NCI-H2171 (cell line): ENCODE results near the gene NME9.

Experiments
- DNase-seq: peaks from one replicate; lab custom pipeline; 2025; lab: John Stamatoyannopoulos, UW

The NME9 gene

GRCh38 chr3:138332472-138333073 is 2.9 kb upstream of the NME9 start:
- DNase-seq: no peak

GRCh38 chr3:138331143-138331894 is 1.7 kb upstream of the NME9 start:
- DNase-seq: no peak

- DNase-seq: no peak
Observed at GRCh38 chr3:138329984-138330293, 288 bp upstream of the NME9 start.

DNA sequence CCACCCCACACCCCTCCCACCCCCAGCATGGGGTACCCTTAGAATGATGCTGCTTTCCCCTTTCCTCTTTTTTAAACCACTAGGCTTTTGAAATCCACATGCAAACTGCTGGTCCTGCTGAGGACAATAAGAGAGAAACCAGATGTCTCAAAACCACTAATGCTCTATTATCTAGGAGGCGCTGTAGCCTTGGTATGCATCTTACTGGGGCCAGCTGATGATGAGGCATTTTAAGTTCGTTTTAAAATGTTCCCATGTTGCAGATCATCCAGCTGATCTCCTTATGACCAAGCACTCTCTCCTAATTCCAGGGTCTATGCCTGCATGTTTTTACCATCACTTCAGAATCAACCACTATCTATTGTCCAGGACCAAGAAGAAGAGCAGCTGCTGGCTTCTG is 1.3 kb downstream of the NME9 start:
- DNase-seq: no peak

- no peak for DNase-seq
Observed at GRCh38 chr3:138327831-138328230, 1.8 kb downstream of the NME9 start.

DNA sequence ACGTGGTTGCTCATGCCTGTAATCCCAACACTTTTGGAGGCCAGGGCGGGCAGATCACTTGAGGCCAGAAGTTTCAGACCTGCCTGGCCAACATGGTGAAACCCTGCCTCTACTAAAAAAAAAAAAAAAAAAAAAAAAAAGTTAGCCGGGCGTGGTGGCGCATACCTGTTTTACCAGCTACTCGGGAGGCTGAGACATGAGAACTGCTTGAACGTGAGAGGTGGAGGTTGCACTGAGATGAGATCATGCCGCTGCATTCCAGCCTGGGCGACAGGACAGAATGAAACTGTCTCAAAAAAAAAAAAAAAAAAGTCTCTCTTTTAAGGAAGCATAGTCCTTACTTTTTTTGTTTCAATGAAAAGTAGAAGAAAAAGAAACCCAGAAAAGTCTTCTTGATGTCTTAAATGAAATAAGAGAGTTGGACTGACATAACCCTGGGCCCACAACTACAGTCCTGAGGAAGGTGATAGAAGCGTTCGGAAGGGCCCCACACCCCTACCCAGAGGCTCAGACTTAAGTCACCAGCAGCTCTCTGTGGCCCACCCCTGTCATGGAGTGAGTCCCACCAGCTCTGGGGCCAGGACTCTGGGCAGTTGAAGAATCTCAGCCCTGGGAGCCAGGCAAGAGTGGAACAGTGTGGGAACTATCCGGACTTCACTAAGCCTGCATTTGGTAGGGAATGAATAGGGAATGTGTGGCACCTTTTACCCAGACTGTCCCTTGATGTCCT is 2.6 kb downstream of the NME9 start:
- no peak for DNase-seq

GRCh38 chr3:138325990-138326389 is 3.7 kb downstream of the NME9 start:
- DNase-seq: no peak

- DNase-seq: no peak
Observed at GRCh38 chr3:138323971-138324370, 5.7 kb downstream of the NME9 start.

GRCh38 chr3:138317687-138318086 is 12.0 kb downstream of the NME9 start:
- DNase-seq: no peak

- no peak for DNase-seq
Observed at GRCh38 chr3:138314751-138315150, 14.9 kb downstream of the NME9 start.

DNA sequence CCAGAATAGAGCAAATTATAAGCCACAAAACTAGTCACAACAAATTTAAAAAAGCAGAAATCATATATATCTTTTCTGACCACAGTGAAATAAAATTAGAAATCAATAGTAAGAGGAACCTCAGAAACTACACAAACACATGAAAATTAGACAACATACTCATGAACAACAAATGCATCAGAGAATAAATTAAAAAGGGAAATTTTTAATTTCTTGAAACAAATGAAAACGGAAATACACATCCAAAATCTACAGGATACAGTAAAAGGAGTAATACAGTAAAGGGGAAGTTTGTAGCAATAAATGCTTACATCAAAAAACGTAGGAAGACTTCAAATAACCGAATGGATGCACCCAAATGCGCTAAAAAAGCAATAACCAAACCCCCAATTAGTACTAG is 19.2 kb downstream of the NME9 start:
- no peak for DNase-seq

DNA sequence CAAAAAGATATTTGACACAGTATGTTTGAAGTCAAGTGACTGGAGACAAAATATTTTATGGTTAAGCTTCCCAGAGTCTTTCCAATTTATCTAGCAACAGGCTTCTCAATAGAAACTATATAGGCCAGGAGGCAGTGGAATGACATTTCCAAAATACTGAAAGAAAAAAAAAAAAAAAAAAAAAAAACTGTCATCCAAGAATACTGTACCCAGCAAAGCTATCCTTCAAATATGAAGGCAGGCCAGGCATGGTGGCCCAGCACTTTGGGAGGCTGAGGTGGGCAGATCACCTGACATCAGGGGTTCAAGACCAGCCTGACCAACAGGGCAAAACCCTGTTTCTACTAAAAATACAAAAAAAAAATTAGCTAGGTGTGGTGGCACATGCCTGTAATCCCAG is 20.9 kb downstream of the NME9 start:
- no peak for DNase-seq

DNA sequence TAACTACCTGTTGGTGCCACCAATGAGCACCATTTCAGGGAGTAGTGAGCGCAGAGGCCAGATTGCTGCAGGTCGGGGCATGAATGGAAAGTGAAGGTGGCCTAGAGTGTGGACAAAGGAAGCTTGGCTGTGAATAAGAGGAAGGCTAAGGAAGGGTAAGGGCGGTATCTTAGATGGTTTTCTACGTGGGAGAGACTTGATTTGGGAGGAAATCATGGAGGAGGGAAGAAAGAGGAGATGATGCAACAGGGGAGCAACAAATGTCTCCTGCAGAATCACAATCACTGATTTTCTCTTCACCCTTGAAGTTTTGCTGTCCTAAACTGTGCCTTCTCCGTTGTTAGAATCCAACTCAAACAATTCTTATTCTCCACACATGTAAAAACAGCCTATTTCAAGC is 21.8 kb downstream of the NME9 start:
- DNase-seq: no peak

DNA sequence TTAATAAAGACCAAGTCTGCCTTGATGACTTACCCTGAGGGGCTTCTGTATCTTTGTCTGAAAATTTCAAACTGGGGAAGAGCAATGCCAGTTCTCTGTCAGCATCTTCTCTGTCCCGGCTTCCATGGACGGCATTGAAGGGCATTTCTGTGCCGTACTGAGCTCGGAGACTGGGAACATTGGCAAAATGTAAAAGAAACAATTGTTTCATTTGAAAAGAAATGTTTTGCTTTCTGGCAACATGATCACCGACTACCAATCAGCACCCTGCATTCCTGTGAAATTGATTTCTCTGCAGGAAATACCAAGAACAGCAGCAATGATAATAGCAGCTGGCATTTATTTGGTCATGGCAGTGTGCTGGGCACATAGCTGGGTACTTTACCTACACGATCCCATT is 26.2 kb downstream of the NME9 start:
- no peak for DNase-seq

DNA sequence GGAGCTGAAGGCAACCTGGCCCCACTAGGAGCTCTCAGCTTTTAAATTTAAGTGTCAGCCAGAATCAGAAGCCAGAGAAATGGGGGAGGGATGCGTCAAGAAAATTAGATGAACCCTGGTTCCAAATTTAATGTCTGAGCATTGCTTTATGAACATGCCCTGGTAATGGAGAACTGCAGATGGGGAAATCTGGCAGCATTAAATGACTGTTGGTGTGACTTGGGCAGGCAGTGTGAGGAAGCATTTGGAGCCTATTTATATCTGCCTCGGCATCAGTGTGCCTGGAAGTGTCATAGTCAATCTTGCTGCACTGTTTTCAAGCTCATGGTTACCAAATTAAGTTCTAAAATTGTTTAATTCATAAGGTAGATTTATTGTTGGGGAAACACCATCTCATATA is 29.0 kb downstream of the NME9 start:
- DNase-seq: no peak

DNA sequence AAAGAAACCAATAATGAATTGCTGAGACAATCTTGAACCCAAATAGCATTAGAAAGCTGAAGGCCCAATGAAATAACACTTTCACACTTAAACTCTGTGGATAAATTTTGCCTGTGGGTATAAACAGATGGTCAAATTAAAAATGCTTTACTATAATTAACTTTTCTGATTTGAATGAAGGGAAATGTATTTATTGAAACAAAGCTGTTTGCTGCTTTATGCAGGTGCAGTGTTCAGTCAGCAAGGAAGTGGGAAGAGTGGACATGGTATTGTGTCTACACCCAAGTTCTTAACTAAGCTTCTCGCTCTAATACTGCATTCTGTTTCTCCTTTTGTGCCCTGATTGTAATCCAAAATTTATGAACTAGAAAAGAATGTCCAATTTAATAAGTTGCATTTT is 31.8 kb downstream of the NME9 start:
- DNase-seq: no peak

DNA sequence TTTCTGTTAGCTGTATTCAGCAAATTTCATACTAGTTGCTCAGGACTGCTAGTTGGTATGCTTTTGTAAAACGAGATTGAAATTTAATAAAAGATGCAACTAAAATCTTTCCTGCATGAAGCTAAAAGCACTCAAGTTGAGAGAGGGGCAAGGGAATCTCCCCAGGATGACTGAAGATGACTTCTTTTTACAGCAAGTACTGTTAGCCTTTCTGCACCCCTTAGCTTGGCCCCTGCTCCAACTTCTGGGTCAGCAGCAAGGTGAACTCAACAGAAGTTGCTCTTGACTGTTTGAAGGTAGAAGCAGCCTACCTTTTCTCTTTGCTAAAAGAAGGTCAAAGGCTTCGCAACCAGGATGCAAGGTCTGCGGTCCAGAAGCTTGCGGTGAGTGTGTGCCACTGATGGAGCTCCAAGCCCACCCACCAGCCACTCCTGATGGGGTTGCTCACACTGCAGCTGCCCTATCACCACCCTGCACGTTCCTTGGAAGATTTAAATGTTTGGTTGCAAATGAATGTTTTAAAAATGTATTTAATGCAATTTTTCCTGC is 32.5 kb downstream of the NME9 start:
- no peak for DNase-seq

DNA sequence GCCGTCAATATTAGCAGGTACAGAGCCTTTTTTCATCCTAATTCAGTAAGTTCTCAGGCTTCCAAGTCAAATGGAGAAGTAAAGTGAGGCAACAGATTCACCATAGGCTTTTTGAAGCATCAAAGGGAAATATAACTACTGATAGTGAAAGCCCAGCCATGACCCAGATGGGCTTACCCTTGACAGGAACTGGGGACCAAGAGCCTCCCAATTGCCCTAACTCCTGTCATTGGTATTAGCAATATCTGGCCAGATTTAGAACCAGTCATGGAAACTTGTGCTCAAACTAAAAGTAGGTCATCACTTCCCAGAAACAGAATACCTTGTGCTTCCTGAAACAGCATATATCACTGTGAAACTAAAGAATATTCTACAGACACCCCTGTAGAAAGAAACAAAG is 33.0 kb downstream of the NME9 start:
- no peak for DNase-seq

DNA sequence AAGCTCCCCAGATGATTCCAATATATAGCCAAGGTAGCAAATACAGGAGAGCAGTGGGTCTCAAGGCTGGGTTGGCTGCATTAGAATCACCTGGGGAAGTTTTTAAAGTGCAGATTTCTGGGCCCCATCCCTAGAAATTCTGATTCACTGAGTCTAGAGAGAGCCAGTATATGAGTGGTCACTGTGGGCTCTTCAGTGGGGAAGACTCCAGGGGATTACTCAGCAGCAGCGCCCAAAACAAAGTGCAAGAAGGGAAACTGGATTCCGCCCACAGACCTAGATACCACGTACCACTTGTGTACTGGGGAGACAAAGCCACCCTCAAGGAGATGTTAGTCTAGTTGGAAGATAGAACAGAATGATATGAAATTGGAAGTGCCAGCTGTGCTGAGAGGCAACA is 40.0 kb downstream of the NME9 start:
- no peak for DNase-seq

DNA sequence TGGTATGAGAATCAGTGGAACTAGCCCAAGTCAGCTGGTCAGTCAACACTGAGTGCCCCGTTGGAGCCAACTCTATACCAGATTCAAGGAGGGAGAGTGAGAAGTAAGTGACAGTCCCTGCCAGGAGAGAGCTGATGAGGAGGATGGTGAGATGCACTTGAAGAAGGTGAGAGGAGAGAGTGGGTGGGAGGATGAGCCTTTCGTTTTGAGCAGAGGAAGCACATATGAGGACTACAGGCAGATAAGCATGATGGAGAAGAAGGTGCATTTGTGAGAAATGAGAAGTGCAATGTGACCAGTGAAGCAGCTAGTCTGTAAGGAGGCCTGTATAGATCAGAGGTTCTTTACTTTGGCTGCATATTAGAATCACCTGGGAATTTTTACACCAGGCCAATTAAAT is 40.4 kb downstream of the NME9 start:
- DNase-seq: no peak

DNA sequence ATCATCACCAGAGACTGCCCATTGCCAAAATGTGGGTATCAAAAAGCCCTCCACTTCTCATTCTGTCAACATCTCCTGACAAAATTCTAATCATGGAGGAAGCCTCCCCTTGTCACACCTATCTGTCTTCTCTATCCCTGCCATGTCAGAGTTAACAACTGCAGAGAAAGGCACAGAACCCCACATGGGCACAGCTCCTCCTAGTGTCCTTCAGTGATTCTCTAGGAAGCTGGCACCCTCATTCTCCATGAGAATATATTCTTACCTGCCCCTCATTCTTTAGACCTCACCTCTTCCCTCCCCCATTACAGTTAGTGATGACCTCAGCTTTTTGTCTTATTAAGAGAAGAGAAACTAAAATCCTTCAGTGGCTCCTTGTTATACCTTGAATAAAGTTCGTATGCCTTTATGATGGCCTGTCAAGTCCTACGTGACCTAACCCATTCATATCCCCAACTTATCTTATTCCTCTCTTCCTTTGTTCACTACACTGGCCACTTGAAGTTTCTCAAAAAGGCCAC is 44.6 kb downstream of the NME9 start:
- no peak for DNase-seq

DNA sequence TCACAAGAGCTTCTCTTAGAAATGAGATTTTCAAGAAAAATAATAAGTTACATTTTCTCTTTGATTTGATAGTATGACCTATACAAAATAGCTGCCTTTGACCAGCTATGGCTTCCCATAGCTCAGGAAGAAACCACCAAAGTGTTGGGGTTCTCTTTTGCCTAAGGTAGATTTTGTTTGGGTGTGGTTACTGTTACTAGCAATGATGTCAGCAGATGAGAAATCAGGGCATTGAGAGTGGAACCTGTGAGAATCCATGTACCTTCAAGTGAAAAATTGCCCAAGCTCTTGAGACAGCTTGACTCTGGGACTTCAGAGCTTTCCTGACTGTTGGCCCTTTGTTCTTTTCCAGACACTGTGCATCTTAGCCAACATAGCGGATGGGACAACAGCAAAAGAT is 45.6 kb downstream of the NME9 start:
- DNase-seq: no peak

DNA sequence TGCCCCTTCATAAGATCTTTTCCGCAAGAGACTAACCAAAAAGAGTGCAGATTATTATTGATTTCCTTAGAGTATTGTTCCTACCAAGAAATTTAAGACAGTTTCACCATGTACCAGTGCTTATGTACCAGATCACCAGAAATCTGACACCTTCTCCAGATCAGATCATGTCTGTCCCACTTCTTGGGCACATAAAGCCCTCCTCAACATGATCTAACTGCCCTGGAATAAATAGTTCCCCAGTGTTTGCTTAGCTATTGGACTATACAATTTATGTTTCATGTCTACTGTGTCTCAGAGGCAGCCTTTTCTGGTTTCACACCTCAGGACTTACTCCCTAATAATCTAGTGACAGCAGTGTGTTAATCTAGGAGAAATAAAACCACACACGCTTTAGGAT is 46.8 kb downstream of the NME9 start:
- no peak for DNase-seq
